ENCODE data around the gene TRIM48.
"Not testable (repeated sequence)": the region's sequence is repeated elsewhere in the genome, so short reads cannot be mapped to it uniquely, and the experiment has no call there.

The TRIM48 gene

GRCh38 chr11:55261855-55262254 lies at the start of gene TRIM48:
TSS of gene TRIM48 (plus strand) at chr11:55262155. CDS start at chr11:55262268, 113 bp downstream.
- not testable (repeated sequence) for DNase-seq (ENCODE audit: low read depth in 2 of 3, low spot score in 1 of 3)

- DNase-seq (ENCODE audit: low read depth in 2 of 3, low spot score in 1 of 3), result not testable (repeated sequence)
These were observed 23.6 kb upstream of the TRIM48 start for GRCh38 chr11:55238316-55238715.

GRCh38 chr11:55263081-55263480 lies 1.1 kb downstream of the TRIM48 start:
- DNase-seq (ENCODE audit: low read depth in 2 of 3, low spot score in 1 of 3), result no peak
